OCI-LY7 (cell line): ENCODE data around the gene RNF213. TPM values are rescaled to one million over a fixed set of nuclear protein-coding genes. Genes with fewer than 3 reads are reported as not detected.

Experiments
- BruUV-seq: library from RNA; stranded (reverse); fragments of 400-500 nt; replicated peaks from 2 replicates; lab custom pipeline; 2021; lab: Mats Ljungman, UMichigan
- CTCF ChIA-PET: fragments of 300-600 bp; sonication (Branson Sonifier 250); formaldehyde crosslinking; loops from one replicate; lab custom pipeline; 2022; ENCODE audit warnings: antibody characterized with exemption; ENCODE audit not compliant: unreplicated experiment; lab: Charles Lee
- POLR2A ChIA-PET: fragments of 300-600 bp; sonication (Branson Sonifier 250); formaldehyde crosslinking; loops from one replicate; lab custom pipeline; 2022; ENCODE audit warnings: antibody characterized with exemption; lab: Charles Lee
- DNase-seq: peaks from one replicate; pipeline ENCODE4 v3.0.0-alpha.2; 2015; ENCODE audit warnings: low spot score
- H2AFZ ChIP-seq: fragments of 200-600 bp; sonication (generic), shearing (Covaris generic); 2 replicates; pipeline ENCODE4 v1.6.1; 2014; ENCODE audit warnings: mild to moderate bottlenecking, antibody characterized with exemption, low read length, moderate library complexity
- H3K27ac ChIP-seq: fragments of 200-600 bp; sonication (generic); 2 replicates; pipeline ENCODE4 v1.5.1; 2014; ENCODE audit warnings: mixed run types, low read depth, mild to moderate bottlenecking, moderate library complexity, low read length, inconsistent platforms; ENCODE audit not compliant: poor library complexity, severe bottlenecking
- H3K36me3 ChIP-seq: fragments of 200-600 bp; sonication (generic); 2 replicates; pipeline ENCODE4 v1.6.1; 2014; ENCODE audit warnings: mild to moderate bottlenecking, antibody characterized with exemption, low read length, moderate library complexity, mixed read lengths; ENCODE audit not compliant: insufficient read depth
- H3K4me1 ChIP-seq: fragments of 200-600 bp; sonication (generic); 2 replicates; pipeline ENCODE4 v1.5.1; 2014; ENCODE audit warnings: mild to moderate bottlenecking, low read length; ENCODE audit not compliant: insufficient read depth, poor library complexity, severe bottlenecking
- H3K4me2 ChIP-seq: fragments of 200-600 bp; sonication (generic); 2 replicates; pipeline ENCODE4 v1.6.1; 2014; ENCODE audit warnings: mild to moderate bottlenecking, low read length
- H3K4me3 ChIP-seq: fragments of 200-600 bp; sonication (generic); 2 replicates; pipeline ENCODE4 v1.5.1; 2014; ENCODE audit warnings: mild to moderate bottlenecking, low read depth, low read length; ENCODE audit not compliant: poor library complexity, severe bottlenecking
- H3K79me2 ChIP-seq: fragments of 200-600 bp; sonication (generic); 2 replicates; pipeline ENCODE4 v1.6.1; 2016; ENCODE audit warnings: low read depth, mild to moderate bottlenecking, low read length, moderate library complexity, mixed read lengths; ENCODE audit not compliant: insufficient read depth
- H3K9me2 ChIP-seq: fragments of 200-600 bp; sonication (generic); 2 replicates; pipeline ENCODE4 v1.6.1; 2016; ENCODE audit warnings: mild to moderate bottlenecking, low read length, mixed read lengths; ENCODE audit not compliant: insufficient read depth
- H3K9me3 ChIP-seq: fragments of 200-600 bp; sonication (generic); 2 replicates; pipeline ENCODE4 v1.6.1; 2014; ENCODE audit warnings: mild to moderate bottlenecking, mixed run types, low read length, mixed read lengths
- H4K20me1 ChIP-seq: fragments of 200-600 bp; sonication (generic); 2 replicates; pipeline ENCODE4 v1.6.1; 2014; ENCODE audit warnings: mild to moderate bottlenecking, antibody characterized with exemption, low read length, moderate library complexity, mixed read lengths; ENCODE audit not compliant: insufficient read depth
- EZH2phosphoT487 ChIP-seq: fragments of 200-600 bp; sonication (generic); IDR thresholded peaks from 2 replicates; pipeline ENCODE4 v1.6.1; 2018; ENCODE audit warnings: low read depth, borderline replicate concordance, mild to moderate bottlenecking, mixed run types, antibody characterized with exemption, low read length, moderate library complexity, mixed read lengths
- intact Hi-C: fragments of 100-400 bp; cut with micrococcal nuclease; formaldehyde crosslinking; loops from one replicate; pipeline ENCODE4 v1.10.0; 2022; ENCODE audit not compliant: unreplicated experiment
- total RNA-seq, 2 experiments: library from RNA; depleted of rRNA in 1 of 2; stranded (reverse); fragments of >200 nt in 1 of 2; shearing (Covaris generic) in 1 of 2; gene quantifications; 2 replicates each; pipeline ENCODE4 v1.2.3, GENCODE V29; 2014 to 2022
- TF ChIP-seq, protein P1 (sequence below): fragments of 200-600 bp; sonication (generic); conservative IDR thresholded peaks from 2 replicates; pipeline ENCODE4 v1.5.1; 2014; ENCODE audit warnings: mild to moderate bottlenecking, antibody characterized with exemption, low read length, moderate library complexity, mixed read lengths

Gene RNF213
- total RNA-seq, 2 experiments from 2014 or later, result 58.8 to 68.6 TPM

DNA sequence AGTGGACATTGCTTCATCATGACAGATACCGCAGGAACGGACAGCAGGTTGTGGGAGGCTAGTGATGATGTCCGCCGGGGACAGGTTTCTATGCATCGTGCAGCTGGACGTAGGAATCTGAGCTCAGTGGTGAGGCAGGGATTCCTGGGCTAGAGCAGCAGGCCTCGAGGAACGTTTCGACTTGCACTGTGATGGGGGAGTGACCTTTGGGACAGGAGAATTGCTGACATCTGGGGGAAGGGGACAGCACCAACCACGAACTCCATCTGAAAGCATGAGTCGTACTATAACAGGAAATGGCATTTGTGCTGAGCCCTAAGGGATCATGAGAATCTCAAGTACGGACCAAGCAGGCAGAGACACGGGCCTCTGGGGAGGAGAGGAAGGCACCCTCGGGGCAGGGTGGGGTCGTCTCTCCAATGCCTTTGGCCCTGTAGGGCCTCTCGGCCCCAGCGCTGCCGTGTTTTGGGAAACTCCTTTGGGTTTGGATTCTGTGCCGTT is 88.5 kb downstream of the RNF213 start:
- Histone ChIP-seq H3K4me2 (no peak overlapping the region), H3K79me2 (no peaks in the 10 kb centered on the region), H3K36me3 (peaks cover 33% of the 10 kb centered on the region), H3K9me3 (no peaks in the 10 kb centered on the region), H3K4me1 (no peaks in the 10 kb centered on the region), H3K27ac (no peak overlapping the region), H3K4me3 (no peak overlapping the region), H2AFZ (no peak overlapping the region), H3K9me2 (no peaks in the 10 kb centered on the region), H4K20me1 (no peaks in the 10 kb centered on the region)
- TF ChIP-seq, protein P1, sequence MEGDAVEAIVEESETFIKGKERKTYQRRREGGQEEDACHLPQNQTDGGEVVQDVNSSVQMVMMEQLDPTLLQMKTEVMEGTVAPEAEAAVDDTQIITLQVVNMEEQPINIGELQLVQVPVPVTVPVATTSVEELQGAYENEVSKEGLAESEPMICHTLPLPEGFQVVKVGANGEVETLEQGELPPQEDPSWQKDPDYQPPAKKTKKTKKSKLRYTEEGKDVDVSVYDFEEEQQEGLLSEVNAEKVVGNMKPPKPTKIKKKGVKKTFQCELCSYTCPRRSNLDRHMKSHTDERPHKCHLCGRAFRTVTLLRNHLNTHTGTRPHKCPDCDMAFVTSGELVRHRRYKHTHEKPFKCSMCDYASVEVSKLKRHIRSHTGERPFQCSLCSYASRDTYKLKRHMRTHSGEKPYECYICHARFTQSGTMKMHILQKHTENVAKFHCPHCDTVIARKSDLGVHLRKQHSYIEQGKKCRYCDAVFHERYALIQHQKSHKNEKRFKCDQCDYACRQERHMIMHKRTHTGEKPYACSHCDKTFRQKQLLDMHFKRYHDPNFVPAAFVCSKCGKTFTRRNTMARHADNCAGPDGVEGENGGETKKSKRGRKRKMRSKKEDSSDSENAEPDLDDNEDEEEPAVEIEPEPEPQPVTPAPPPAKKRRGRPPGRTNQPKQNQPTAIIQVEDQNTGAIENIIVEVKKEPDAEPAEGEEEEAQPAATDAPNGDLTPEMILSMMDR, result no peak
- CTCF ChIA-PET, result no interaction called here
- no peak for DNase-seq
- no TSS peak for BruUV-seq
- intact Hi-C loops, result no loop called here
- POLR2A ChIA-PET, result interaction anchor here (0.6 kb wide), 1 partner anchor 581 kb away, joined by 3 read pairs; no protein-coding TSS in a partner anchor

DNA sequence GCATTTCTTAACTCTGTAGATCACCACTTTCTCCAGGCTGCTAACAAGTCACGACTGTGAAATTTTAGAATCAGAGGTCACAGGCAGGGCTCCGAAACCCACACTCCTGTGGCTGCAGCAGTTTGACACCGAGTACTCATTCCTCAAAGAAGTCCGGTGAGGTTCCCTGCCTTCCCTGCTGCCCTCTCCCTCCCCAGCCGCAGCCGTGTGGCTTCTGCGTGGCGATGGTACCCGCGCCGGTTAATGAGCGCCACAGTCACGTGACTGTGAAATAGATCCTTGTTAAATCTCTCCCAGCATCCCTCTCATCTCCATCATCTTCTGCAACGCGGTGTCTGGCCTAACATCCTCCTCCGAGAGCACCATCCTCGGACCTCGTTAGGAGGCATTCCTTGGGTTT is 89.1 kb downstream of the RNF213 start:
- ChIA-PET CTCF (no interaction called here), POLR2A (interaction anchor here (0.6 kb wide), 2 partner anchors 214 to 581 kb away, joined by 3 read pairs; no protein-coding TSS in a partner anchor)
- no peak overlapping the region for H3K4me2 ChIP-seq
- no TSS peak for BruUV-seq
- H3K79me2 ChIP-seq, result no peaks in the 10 kb centered on the region
- DNase-seq, result no peak
- no peak overlapping the region for H3K4me3 ChIP-seq
- H3K9me3 ChIP-seq, result no peaks in the 10 kb centered on the region
- no peaks in the 10 kb centered on the region for H4K20me1 ChIP-seq
- TF ChIP-seq EZH2phosphoT487, result no peak
- TF ChIP-seq, protein P1, result no peak
- no peaks in the 10 kb centered on the region for H3K9me2 ChIP-seq
- H3K27ac ChIP-seq, result no peak overlapping the region
- peaks cover 28% of the 10 kb centered on the region for H3K36me3 ChIP-seq
- intact Hi-C loops, result no loop called here
- no peaks in the 10 kb centered on the region for H3K4me1 ChIP-seq
- H2AFZ ChIP-seq, result no peak overlapping the region

DNA sequence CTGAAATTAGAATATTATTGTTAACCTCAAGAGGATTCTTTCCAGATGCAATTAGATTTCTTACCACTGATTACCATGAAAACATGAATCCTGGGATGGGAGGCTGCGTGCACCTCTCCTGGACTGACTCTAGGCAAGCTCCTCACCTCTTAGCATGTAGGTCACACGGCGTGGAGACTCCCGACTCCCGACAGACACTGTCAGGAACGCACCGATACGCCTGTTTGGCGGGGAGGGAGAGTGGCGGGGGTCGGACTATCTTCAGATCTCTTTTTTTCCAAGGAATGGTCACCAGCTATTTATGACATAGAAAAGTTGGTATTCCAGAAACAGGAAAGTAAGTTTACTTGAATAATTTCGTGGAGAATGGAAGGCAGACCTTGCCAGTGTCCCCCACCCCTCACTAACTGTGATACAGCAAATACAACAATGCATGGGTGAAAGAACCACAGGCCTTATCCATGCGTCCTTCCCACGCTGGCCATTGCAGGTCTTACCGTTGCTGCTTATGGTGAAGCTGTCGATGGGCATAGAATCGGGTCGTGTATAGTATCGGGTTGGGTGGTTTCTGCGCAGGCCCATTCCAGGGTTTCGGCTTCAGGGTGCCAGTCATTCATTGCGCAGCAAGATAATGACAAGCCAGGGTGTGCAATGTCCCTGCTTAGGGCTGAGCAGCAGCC is 91.7 kb downstream of the RNF213 start:
- H3K9me3 ChIP-seq, result no peaks in the 10 kb centered on the region
- no peak for TF ChIP-seq EZH2phosphoT487
- TF ChIP-seq, protein P1, result no peak
- no peak overlapping the region for H3K27ac ChIP-seq
- no TSS peak for BruUV-seq
- peaks cover 9% of the 10 kb centered on the region for H3K36me3 ChIP-seq
- H3K4me3 ChIP-seq, result no peak overlapping the region
- H4K20me1 ChIP-seq, result no peaks in the 10 kb centered on the region
- POLR2A ChIA-PET, result no interaction called here
- DNase-seq, result no peak
- no peaks in the 10 kb centered on the region for H3K4me1 ChIP-seq
- no peaks in the 10 kb centered on the region for H3K79me2 ChIP-seq
- H3K4me2 ChIP-seq, result no peak overlapping the region
- H3K9me2 ChIP-seq, result no peaks in the 10 kb centered on the region
- intact Hi-C loops, result no loop called here
- CTCF ChIA-PET, result no interaction called here
- no peak overlapping the region for H2AFZ ChIP-seq
